Heart left ventricle (tissue), 13 donors: Measurements from ENCODE around the gene RAPGEFL1.

Source experiments
- CTCF ChIP-seq, 12 donors: fragments of 200-600 bp; sonication (generic) in 4 of 12; IDR thresholded peaks; one replicate each; pipeline versions ENCODE4 v1.5.0 to v1.8.0; 2018 to 2022; ENCODE audit warnings: antibody characterized with exemption in 12 of 12, mild to moderate bottlenecking in 5 of 12
- POLR2A ChIP-seq, 2 donors: fragments of 450-650 bp; IDR thresholded peaks; one replicate each; pipeline ENCODE4 v1.6.1; 2017; ENCODE audit warnings: antibody characterized with exemption in 2 of 2, mild to moderate bottlenecking in 2 of 2, moderate library complexity in 2 of 2
- donor health status: ischemic (EF 13 %, LVEDD 7.1; RV severe dilation, severe dysfunction).
- donor health status: DM: no; HTN: yes; CAD: no.
- donor health status: DM: no; HTN: no; CAD: no.
- donor health status: ischemic (EF 25% LVEDD 6.9; RV normal size, moderate dysfunction).
- donor health status: ischemic (EF 25% LVEDD 5.7; RV mildly dilated, moderate dysfunction).
- donor health status: ischemic (EF 35%, LVEDD 5.7; RV mildly dilated, moderate dysfunction).
- donor health status: nonischemic (EF 11% LVEDD 7.7; RV severe dilation, severe dysfunction).
- donor health status: DM: yes; HTN: yes; CAD: no.
- donor health status: PGD.
- donor health status: ischemic (EF 29% LVEDD 5.4; RV normal size, mild dysfunction).
- donor health status: nonischemic (EF 23%, LVEDD 6.1; RV moderate dilation, normal function).

- TF ChIP-seq POLR2A (IDR thresholded peaks at IDR 0.05) (no peak), CTCF (IDR thresholded peaks at IDR 0.05) (no peak)
Observed at GRCh38 chr17:40203131-40203530, 25.9 kb downstream of the RAPGEFL1 start.
